Measurements from ENCODE around the gene MAFG. TPM values are rescaled to one million over a fixed set of nuclear protein-coding genes. Genes with fewer than 3 reads are reported as not detected.

The MAFG gene
- total and polyA plus RNA-seq, 2 of the 13 experiments (the other 11 are each of a cell fraction or from before 2014, with no cell fraction given): 14.5 to 20.0 TPM

DNA sequence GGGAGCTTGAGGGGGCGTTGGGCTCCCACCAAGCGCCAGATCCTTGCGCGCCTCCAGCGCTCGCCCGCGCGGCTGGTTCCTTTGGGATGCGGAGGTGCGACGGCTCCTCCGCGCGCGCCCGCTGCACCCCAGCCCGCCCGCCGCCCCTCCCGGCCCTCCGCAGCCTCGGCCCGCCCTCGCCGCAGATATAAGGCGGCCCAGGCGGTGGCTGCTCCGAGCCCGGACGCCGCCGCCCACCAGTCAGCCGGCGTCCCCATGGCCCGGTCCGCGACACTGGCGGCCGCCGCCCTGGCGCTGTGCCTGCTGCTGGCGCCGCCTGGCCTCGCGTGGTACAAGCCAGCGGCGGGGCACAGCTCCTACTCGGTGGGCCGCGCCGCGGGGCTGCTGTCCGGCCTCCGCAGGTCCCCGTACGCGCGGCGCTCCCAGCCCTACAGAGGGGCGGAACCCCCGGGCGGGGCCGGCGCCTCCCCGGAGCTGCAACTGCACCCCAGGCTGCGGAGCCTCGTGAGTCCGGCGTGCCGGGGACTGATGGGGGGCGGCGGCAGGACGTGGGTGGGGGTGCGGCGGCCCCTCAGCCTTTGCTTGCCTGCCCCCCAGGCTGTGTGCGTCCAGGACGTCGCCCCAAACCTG lies 25.4 kb downstream of the MAFG start, which contains the start of gene NPB (continued):
- TF ChIP-seq HMGA1 (CRISPR knock-in tag; conservative IDR thresholded peaks at IDR 0.05): no peak
- TF ChIP-seq ESRRA (CRISPR knock-in tag; IDR thresholded peaks at IDR 0.05; ENCODE audit: low read depth): no peak
- TF ChIP-seq ZNF225 (CRISPR knock-in tag; IDR thresholded peaks at IDR 0.05): no peak
- no peak for TF ChIP-seq THYN1 (CRISPR knock-in tag; IDR thresholded peaks at IDR 0.05; ENCODE audit: borderline replicate concordance, low read depth)
- TF ChIP-seq SSRP1 (CRISPR knock-in tag; IDR thresholded peaks at IDR 0.05): no peak
- TF ChIP-seq, protein P1, sequence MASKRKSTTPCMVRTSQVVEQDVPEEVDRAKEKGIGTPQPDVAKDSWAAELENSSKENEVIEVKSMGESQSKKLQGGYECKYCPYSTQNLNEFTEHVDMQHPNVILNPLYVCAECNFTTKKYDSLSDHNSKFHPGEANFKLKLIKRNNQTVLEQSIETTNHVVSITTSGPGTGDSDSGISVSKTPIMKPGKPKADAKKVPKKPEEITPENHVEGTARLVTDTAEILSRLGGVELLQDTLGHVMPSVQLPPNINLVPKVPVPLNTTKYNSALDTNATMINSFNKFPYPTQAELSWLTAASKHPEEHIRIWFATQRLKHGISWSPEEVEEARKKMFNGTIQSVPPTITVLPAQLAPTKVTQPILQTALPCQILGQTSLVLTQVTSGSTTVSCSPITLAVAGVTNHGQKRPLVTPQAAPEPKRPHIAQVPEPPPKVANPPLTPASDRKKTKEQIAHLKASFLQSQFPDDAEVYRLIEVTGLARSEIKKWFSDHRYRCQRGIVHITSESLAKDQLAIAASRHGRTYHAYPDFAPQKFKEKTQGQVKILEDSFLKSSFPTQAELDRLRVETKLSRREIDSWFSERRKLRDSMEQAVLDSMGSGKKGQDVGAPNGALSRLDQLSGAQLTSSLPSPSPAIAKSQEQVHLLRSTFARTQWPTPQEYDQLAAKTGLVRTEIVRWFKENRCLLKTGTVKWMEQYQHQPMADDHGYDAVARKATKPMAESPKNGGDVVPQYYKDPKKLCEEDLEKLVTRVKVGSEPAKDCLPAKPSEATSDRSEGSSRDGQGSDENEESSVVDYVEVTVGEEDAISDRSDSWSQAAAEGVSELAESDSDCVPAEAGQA (IDR thresholded peaks at IDR 0.05; ENCODE audit: low read depth): no peak; the same call in 1 of the 2 replicates
- TF ChIP-seq, protein P1 (CRISPR knock-in tag; IDR thresholded peaks at IDR 0.05; ENCODE audit: borderline replicate concordance): no peak
- TF ChIP-seq, protein P2, sequence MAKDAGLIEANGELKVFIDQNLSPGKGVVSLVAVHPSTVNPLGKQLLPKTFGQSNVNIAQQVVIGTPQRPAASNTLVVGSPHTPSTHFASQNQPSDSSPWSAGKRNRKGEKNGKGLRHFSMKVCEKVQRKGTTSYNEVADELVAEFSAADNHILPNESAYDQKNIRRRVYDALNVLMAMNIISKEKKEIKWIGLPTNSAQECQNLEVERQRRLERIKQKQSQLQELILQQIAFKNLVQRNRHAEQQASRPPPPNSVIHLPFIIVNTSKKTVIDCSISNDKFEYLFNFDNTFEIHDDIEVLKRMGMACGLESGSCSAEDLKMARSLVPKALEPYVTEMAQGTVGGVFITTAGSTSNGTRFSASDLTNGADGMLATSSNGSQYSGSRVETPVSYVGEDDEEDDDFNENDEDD (CRISPR knock-in tag; IDR thresholded peaks at IDR 0.05; ENCODE audit: borderline replicate concordance): no peak; the same call in 1 of the 2 replicates
- no peak for TF ChIP-seq GTF2F1 (IDR thresholded peaks at IDR 0.05; ENCODE audit: low read length)
- TF ChIP-seq, protein P3, sequence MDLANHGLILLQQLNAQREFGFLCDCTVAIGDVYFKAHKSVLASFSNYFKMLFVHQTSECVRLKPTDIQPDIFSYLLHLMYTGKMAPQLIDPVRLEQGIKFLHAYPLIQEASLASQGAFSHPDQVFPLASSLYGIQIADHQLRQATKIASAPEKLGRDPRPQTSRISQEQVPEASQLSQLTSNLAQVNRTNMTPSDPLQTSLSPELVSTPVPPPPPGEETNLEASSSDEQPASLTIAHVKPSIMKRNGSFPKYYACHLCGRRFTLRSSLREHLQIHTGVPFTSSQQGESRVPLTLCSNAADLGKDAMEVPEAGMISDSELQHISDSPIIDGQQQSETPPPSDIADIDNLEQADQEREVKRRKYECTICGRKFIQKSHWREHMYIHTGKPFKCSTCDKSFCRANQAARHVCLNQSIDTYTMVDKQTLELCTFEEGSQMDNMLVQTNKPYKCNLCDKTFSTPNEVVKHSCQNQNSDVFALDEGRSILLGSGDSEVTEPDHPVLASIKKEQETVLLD (CRISPR knock-in tag; IDR thresholded peaks at IDR 0.05; ENCODE audit: low read depth): 0 out of 2 replicates have a peak, but pooled peaks have one; percentile 55
- TF ChIP-seq, protein P4, sequence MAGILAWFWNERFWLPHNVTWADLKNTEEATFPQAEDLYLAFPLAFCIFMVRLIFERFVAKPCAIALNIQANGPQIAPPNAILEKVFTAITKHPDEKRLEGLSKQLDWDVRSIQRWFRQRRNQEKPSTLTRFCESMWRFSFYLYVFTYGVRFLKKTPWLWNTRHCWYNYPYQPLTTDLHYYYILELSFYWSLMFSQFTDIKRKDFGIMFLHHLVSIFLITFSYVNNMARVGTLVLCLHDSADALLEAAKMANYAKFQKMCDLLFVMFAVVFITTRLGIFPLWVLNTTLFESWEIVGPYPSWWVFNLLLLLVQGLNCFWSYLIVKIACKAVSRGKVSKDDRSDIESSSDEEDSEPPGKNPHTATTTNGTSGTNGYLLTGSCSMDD (CRISPR knock-in tag; IDR thresholded peaks at IDR 0.05): no peak
- no peak for TF ChIP-seq XRCC5 (optimal IDR thresholded peaks at IDR 0.05; ENCODE audit: low read length)
- no peak for TF ChIP-seq RXRA (CRISPR knock-in tag; IDR thresholded peaks at IDR 0.05)
- no peak for TF ChIP-seq ZNF781 (CRISPR knock-in tag; IDR thresholded peaks at IDR 0.05; ENCODE audit: borderline replicate concordance, not compliant biosample characterization)
- TF ChIP-seq, protein P5, sequence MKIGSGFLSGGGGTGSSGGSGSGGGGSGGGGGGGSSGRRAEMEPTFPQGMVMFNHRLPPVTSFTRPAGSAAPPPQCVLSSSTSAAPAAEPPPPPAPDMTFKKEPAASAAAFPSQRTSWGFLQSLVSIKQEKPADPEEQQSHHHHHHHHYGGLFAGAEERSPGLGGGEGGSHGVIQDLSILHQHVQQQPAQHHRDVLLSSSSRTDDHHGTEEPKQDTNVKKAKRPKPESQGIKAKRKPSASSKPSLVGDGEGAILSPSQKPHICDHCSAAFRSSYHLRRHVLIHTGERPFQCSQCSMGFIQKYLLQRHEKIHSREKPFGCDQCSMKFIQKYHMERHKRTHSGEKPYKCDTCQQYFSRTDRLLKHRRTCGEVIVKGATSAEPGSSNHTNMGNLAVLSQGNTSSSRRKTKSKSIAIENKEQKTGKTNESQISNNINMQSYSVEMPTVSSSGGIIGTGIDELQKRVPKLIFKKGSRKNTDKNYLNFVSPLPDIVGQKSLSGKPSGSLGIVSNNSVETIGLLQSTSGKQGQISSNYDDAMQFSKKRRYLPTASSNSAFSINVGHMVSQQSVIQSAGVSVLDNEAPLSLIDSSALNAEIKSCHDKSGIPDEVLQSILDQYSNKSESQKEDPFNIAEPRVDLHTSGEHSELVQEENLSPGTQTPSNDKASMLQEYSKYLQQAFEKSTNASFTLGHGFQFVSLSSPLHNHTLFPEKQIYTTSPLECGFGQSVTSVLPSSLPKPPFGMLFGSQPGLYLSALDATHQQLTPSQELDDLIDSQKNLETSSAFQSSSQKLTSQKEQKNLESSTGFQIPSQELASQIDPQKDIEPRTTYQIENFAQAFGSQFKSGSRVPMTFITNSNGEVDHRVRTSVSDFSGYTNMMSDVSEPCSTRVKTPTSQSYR (CRISPR knock-in tag; IDR thresholded peaks at IDR 0.05; ENCODE audit: borderline replicate concordance): no peak
- no peak for TF ChIP-seq ZNF382 (CRISPR knock-in tag; IDR thresholded peaks at IDR 0.05; ENCODE audit: borderline replicate concordance)

Data from HepG2 (cell line).